Activated CD8-positive, alpha-beta memory T cell treated with anti-CD3 and anti-CD28 coated beads, Interleukin-2, amount 50 U/mL, for 1 hour (primary cell): Measurements from ENCODE around the gene PRR5.
"Not testable (repeated sequence)": the region's sequence is repeated elsewhere in the genome, so short reads cannot be mapped to it uniquely, and the experiment has no call there.

Experiments used
- DNase-seq: peaks from one replicate; pipeline ENCODE4 v3.0.0-alpha.2; 2020; ENCODE audit errors: extremely low read depth

The PRR5 gene, protein sequence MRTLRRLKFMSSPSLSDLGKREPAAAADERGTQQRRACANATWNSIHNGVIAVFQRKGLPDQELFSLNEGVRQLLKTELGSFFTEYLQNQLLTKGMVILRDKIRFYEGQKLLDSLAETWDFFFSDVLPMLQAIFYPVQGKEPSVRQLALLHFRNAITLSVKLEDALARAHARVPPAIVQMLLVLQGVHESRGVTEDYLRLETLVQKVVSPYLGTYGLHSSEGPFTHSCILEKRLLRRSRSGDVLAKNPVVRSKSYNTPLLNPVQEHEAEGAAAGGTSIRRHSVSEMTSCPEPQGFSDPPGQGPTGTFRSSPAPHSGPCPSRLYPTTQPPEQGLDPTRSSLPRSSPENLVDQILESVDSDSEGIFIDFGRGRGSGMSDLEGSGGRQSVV

DNA sequence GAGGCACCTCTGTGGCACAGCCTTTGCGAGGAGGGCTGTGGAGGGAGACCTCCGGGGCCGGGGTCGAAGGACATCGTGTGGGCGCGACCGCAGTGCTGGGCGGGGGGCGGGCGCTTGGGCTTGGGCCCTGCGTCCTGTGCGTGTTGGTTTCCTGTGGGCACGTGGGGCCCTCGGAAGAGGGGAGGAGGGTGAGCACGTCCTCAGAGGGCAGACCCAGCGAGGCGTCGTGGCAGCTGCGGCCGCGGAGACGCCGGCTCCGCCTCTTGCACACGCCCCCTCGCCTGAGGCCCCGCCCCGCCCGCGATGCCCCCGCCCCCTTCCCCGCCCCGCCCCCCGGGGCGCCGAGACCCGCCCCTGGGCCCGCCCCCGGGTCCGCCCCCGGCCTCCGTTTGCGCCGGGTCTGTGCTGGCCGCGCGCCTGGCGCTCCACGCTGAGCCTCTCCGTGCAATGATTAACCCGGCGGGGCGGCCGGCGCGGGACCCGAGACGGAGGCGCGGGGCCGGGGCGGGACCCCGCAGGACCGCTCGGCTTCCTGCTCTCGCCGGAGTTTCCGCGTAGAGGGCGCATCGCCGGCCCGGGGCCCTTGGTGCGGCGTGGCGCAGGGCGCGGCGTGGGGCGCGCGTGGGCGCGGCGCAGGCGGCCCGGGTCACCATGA, at the start of gene PRR5:
TSS of gene PRR5 (plus strand) at position 381 of the 655 bp plus-strand sequence. CDS start at position 652, 271 bp downstream.
- DNase-seq, result peak; percentile 36

DNA sequence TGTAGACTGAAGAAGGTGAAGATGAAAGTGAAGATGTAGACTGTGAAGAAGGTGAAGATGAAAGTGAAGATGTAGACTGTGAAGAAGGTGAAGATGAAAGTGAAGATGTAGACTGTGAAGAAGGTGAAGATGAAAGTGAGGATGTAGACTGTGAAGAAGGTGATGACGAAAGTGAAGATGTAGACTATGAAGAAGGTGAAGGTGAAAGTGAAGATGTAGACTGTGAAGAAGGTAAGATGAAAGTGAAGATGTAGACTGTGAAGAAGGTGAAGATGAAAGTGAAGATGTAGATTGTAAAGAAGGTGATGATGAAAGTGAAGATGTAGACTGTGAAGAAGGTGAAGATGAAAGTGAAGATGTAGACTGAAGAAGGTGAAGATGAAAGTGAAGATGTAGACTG, 49.1 kb upstream of the PRR5 start:
- not testable (repeated sequence) for DNase-seq

GRCh38 chr22:44658311-44658953, 43.6 kb upstream of the PRR5 start:
- no peak for DNase-seq

DNA sequence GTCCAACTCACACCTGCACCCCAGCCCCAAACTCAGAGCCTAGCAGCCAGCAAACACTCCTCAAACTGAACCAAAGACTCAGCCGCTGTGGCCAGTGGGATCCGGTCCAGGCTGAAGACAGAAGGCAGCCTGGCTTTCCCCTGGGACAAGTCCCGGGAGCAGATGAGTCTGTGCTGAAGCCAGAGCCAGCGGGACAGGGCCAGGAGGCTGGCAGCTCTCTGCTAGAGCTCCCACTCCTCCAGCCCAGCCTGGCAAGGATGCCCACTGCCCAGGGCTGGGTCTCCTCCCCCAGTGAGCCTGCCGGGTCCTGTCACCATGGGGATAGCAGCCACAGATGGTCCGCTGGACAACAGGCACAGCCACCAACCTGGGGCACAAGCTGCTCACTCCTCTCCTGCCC, 42.9 kb upstream of the PRR5 start:
- DNase-seq, result no peak

DNA sequence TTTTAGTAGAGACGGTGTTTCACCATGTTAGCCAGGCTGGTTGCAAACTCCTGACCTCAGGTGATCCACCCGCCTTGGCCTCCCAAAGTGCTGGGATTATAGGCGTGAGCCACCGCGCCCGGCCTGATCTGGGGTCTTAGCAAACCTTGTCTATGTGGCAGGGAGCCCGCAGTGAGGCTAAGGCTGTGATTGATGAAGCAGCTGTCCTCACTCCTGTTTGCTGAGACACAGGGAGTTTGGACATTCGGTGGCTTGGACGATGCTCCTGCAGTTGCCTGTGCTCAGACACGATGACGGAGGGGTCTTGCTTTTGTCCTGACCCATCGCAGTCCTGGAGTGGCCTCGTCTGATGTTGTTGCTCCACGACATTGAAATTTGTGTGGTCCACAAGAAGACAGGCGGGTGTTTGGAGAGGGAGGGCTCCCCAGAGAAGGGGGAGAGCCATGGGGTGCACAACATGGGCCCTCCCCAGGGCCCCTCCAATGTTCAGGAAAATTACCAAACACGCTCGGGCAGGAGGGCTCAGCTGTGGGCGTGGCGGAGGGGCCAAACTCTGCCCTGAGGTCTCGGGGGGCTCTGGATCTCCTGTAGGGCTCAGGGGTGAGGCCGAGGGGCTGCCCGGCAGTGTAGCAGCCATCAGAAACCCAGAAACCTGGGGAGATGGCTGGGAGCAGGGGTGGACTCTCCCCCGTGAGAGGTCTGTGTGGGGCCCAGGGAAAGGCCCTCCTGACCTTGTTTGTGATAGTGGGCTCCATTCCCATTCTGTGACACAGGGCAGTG, 41.8 kb upstream of the PRR5 start:
- no peak for DNase-seq

GRCh38 chr22:44661070-44661469, 40.9 kb upstream of the PRR5 start:
- DNase-seq, result no peak

GRCh38 chr22:44661659-44662569, 40.1 kb upstream of the PRR5 start:
- no peak for DNase-seq

- no peak for DNase-seq
Observed at GRCh38 chr22:44663256-44663999, 38.6 kb upstream of the PRR5 start.

- DNase-seq, result no peak
Observed at GRCh38 chr22:44664149-44664548, 37.9 kb upstream of the PRR5 start.

DNA sequence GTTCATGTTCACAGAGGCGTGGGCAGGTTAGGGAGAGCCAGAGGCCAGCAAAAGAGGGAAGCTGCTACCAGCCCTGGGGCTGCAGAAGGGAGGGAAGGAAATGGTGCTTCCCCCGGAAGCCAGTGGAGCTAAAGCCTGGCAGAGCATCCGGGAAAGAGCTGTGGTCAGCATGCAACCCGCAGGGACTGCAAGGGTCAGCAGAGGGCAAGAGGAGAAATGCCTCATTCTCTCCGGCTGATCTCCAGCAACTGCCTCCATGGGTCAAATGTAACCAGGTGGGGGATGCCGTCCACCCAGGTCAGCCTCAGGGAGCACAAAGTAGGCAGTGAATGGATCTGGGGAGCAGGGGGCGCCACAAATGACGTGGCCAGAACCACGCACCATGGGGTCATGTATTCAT, 36.9 kb upstream of the PRR5 start:
- DNase-seq, result no peak

- DNase-seq, result no peak
Observed at GRCh38 chr22:44666207-44666585, 35.8 kb upstream of the PRR5 start.

DNA sequence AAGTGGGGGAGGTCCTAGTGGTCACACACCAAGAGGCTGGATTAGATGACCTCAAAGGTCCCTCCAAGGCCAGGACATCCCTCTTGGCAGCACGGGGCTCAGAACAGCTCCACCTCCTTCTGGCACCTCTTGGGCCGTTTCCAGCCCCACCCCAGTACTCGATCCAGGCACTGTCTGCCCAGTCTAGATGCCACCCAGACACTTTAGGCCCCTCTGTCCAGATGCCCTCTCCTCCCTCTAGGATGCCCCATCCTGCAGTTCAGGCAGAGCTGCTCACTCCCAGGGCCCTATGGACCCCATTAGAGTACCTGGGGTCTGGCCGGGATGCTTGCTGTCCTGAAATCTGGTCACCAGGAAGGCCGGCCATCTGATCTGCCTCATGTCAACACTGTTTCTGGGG, 34.7 kb upstream of the PRR5 start:
- DNase-seq, result no peak

DNA sequence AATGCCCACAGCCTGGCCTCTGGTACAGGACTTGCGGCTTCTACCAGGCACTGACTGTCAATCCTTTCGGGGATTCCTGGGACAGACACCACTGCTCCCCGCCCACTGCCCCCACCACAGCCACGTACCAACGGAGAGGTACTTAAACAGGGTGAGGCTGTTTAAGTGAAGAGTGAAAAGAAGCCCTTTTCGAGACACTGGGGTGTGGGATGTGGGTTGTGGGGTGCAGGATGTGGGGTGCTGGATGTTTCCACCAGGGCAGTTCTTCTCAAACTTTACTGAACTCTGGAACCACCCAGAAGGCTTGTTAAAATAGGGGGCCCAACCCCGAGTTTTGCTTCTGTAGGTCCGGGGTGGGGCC, 34.2 kb upstream of the PRR5 start:
- peak; percentile 39 for DNase-seq

DNA sequence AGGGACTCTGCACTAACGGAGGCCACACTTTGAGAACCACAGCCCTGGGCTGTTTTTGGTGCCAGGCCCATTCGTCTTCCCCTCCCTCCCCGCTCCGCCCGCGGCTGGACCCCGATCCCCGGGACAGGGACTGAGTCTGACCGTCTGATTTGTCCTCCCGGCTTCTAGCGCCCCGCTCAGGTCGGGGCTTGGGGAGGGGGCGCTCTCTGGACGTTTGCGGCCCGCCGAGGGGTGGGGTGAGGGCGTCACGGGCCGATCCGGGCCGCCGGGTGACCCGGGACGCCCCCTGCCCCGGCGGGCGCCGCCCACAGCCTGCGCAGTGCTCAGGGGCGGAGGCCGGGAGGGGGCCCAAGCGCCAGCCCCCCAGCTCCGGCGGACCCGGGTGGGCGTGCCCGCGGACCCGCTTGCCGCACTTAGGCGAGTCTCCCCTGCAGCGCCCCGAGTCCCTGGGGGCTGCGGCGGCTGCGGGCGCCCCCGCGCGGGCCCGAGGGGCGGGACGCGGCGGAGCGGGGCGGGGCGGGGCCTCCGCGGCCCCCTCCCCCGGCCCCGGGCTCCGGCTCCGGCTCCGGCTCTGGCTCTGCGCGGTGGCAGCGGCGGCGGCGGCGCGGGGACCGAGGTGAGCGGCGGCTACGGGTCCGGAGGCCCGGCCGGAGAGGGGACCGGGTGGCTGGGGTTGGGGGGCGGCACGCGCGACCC, 33.7 kb upstream of the PRR5 start:
- DNase-seq, result no peak

- no peak for DNase-seq
Observed at GRCh38 chr22:44668886-44669521, 33.0 kb upstream of the PRR5 start.

DNA sequence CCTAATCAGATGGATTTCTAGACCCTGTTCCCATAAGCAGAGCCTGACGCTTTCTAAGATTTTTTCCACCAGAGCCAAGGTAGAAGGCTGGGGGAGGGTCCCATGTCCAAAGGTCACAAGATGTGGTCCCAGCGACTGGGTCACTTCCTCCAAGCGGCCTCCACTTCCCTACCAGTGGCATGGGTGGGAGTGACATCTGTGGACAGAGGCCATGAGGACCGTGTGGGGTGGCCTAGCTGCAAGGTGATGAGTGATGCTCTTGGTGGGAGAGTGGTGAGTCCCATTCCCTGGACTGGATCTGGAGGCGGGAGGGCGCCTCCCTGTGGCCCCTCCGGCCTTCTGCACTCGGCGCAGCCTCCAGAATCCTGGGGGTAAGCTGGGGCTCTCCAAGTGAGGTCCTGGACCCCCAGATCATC, 32.4 kb upstream of the PRR5 start:
- no peak for DNase-seq

- no peak for DNase-seq
Observed at GRCh38 chr22:44670220-44670988, 31.6 kb upstream of the PRR5 start.

- DNase-seq, result no peak
Observed at GRCh38 chr22:44671742-44672141, 30.3 kb upstream of the PRR5 start.

DNA sequence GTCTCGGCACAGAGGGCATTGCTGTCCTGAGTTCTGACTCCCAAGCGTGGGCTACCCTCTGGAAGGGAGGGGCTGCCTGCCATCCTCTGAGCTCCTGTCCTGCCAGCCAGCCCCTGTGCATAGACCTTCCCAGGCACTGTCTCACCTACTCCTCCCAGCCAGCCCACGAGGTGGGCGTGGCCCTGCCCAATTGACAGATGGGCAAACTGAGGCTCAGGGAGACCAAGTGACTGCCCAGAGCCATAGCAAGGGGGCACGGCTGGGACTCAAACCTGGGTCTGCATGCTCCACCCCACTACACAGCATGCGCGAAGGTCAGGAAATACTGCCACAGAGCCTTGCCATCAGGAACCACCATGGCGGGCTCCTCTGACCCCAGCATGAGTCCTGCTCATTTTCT, 29.4 kb upstream of the PRR5 start:
- DNase-seq, result no peak
